Chondrocyte (in vitro differentiated cells): ENCODE data around the gene PCA3. TPM values are rescaled to one million over a fixed set of nuclear protein-coding genes. Genes with fewer than 3 reads are reported as not detected.
"Not testable (repeated sequence)": the region's sequence is repeated elsewhere in the genome, so short reads cannot be mapped to it uniquely, and the experiment has no call there.

Experiments
- DNase-seq: peaks from one replicate; pipeline ENCODE4 v3.0.0; 2021; ENCODE audit warnings: mixed read lengths, low spot score
- H3K27ac Mint-ChIP-seq: one replicate; pipeline ENCODE4 v1.8.0; 2021; ENCODE audit warnings: mild to moderate bottlenecking, moderate library complexity, mixed read lengths; ENCODE audit not compliant: unreplicated experiment
- H3K27me3 Mint-ChIP-seq: 2 replicates; pipeline ENCODE4 v1.8.0; 2021; ENCODE audit warnings: low read depth, mixed read lengths
- H3K36me3 Mint-ChIP-seq: 2 replicates; pipeline ENCODE4 v1.8.0; 2021; ENCODE audit warnings: low read depth, mixed read lengths
- H3K4me1 Mint-ChIP-seq: 2 replicates; pipeline ENCODE4 v1.8.0; 2021; ENCODE audit warnings: low read depth, mild to moderate bottlenecking, mixed read lengths
- H3K4me3 Mint-ChIP-seq: one replicate; pipeline ENCODE4 v1.8.0; 2021; ENCODE audit warnings: mild to moderate bottlenecking, moderate library complexity, mixed read lengths; ENCODE audit not compliant: unreplicated experiment
- H3K9me3 Mint-ChIP-seq: 2 replicates; pipeline ENCODE4 v1.8.0; 2021; ENCODE audit warnings: low read depth, mixed read lengths
- CTCF ChIP-seq: fragments of 200-600 bp; sonication (generic); IDR thresholded peaks from 2 replicates; pipeline ENCODE4 v1.5.0; 2021; ENCODE audit warnings: antibody characterized with exemption, mild to moderate bottlenecking, moderate library complexity
- total RNA-seq: library from RNA; stranded (reverse); gene quantifications from 3 replicates; pipeline ENCODE4 v1.2.1, GENCODE V29; 2021

PCA3 gene
- total RNA-seq, 1 donor from 2014 or later: not detected

DNA sequence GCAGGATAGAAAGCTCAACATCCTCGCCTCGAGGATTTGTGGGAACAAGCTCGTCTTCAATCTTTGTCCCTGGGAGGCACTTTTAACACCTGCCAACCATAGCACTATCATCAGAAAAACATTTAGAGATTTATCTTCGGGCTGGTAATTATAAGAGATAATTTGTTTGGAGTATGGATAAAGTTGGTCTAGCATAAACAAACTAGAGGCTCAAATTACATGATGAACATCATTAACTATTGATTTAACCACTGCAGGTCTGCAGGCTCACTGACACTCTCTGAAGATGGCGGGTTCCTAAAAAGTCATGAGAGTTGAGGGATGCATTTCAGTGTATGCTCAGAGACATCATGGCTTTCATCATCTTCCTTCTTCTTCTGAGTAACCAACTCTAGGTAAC is 25.8 kb upstream of the PCA3 start:
- no peak for DNase-seq
- Mint-ChIP-seq H3K4me3 (no peak overlapping the region), H3K4me1 (no peaks in the 10 kb centered on the region), H3K9me3 (peaks cover 6% of the 10 kb centered on the region), H3K27ac (no peak overlapping the region), H3K27me3 (peaks cover 26% of the 10 kb centered on the region), H3K36me3 (peaks cover 2% of the 10 kb centered on the region)
- no peak for TF ChIP-seq CTCF

GRCh38 chr9:76741524-76741923 is 22.7 kb upstream of the PCA3 start:
- Mint-ChIP-seq H3K9me3 (peaks cover 9% of the 10 kb centered on the region), H3K27me3 (peaks cover 20% of the 10 kb centered on the region), H3K4me3 (no peak overlapping the region), H3K36me3 (peaks cover 2% of the 10 kb centered on the region), H3K4me1 (no peaks in the 10 kb centered on the region), H3K27ac (no peak overlapping the region)
- no peak for DNase-seq
- TF ChIP-seq CTCF: no peak

DNA sequence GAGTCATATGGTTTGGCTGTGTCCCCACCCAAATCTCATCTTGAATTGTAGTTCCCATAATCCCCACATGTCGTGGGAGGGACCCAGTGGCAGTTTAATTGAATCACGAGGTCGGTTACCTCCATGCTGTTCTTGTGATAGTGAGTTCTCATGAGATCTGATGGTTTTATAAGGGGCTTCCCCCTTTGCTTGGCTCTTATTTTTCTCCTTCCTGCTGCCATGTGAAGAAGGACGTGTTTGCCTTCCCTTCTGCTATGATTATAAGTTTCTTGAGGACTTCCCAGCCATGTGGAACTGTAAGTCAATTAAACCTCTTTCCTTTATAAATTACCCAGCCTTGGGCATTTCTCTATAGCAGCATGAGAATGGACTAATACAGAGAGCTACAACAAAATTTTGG is 21.3 kb upstream of the PCA3 start:
- H3K4me3 Mint-ChIP-seq, H3K4me1 Mint-ChIP-seq, H3K9me3 Mint-ChIP-seq, DNase-seq, H3K27ac Mint-ChIP-seq, H3K36me3 Mint-ChIP-seq: not testable (repeated sequence)
- H3K27me3 Mint-ChIP-seq: peaks cover 22% of the 10 kb centered on the region

DNA sequence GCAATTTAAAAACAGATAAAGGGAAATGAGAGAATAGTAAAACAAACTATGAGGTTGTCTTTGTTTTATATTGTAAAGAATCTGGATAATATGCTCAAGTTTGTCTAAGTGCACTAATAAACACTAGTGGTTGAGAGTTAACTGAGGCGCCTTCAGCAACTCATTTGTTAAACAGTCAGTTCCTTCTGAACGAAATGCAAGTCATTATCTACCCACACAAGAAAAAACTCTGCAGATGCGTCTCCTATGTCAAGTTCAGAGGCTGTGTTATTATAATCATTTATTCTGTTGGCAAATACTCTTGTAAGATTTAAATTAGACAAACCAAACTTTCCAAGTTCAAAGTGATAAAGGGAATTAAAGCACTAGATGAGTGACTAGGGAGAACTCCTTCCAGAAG is 20.3 kb upstream of the PCA3 start:
- Mint-ChIP-seq H3K4me3 (no peak overlapping the region), H3K27me3 (peaks cover 20% of the 10 kb centered on the region), H3K36me3 (peaks cover 4% of the 10 kb centered on the region), H3K27ac (no peak overlapping the region), H3K4me1 (no peaks in the 10 kb centered on the region), H3K9me3 (peaks cover 9% of the 10 kb centered on the region)
- TF ChIP-seq CTCF: no peak
- no peak for DNase-seq

DNA sequence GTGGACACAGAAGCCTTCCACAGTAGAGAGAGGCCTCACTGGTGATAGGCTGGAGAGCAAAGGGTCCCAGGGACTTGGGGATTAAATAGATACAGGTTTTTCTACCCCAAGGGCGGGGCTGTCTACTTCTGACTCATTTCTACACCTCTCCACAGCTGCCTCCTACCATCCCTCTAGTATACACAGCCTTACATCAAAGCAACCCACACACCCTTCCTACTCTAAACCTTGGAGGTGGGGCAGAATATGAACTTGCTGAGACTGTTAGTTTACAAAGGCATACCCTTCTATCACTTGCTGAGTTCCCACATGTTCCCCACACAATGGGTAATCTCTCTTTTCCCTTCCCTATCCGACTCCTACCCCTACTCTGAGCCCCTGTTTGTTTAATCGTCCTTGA is 19.9 kb upstream of the PCA3 start:
- Mint-ChIP-seq H3K27me3 (peaks cover 21% of the 10 kb centered on the region), H3K4me1 (no peaks in the 10 kb centered on the region), H3K9me3 (peaks cover 9% of the 10 kb centered on the region), H3K36me3 (peaks cover 4% of the 10 kb centered on the region), H3K4me3 (no peak overlapping the region), H3K27ac (no peak overlapping the region)
- TF ChIP-seq CTCF: no peak
- no peak for DNase-seq

- H3K9me3 Mint-ChIP-seq: no peaks in the 10 kb centered on the region
- peaks cover 14% of the 10 kb centered on the region for H3K27me3 Mint-ChIP-seq
- peaks cover 9% of the 10 kb centered on the region for H3K4me1 Mint-ChIP-seq
- H3K27ac Mint-ChIP-seq: no peak overlapping the region
- no peak for TF ChIP-seq CTCF
- H3K36me3 Mint-ChIP-seq: peaks cover 2% of the 10 kb centered on the region
- no peak for DNase-seq
- H3K4me3 Mint-ChIP-seq: no peak overlapping the region
These were observed 13.2 kb upstream of the PCA3 start for GRCh38 chr9:76751001-76751400.
